ENCODE measurements around the gene HTR5A. TPM values are rescaled to one million over a fixed set of nuclear protein-coding genes. Genes with fewer than 3 reads are reported as not detected.

The HTR5A gene
- total and polyA plus RNA-seq, 5 donors: not detected

DNA sequence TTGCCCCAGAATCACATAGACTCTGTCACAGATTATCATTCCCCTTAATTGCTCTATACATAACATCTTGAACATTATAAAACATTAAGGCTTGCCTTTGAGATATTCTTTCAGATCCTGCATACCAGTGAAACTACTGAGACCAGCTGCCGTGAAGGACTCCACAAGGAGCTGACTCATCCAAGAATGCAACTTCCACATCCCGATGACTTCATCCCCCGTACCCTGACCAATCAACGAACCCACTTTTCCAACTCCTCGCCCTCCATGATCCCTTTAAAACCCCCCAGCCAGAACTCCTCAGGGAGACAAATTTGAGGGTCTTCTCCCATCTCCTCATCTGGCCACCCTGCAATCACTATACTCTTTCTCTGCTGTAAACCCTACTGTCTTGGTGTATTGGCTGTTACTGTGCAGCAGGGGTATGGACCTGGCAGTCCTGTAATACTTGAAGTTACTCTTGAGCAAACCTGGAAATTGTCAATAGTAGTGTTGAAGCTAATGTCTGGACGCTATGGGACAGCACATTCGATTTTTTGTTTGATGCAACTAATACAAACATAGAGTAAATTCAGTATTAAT lies 49.8 kb downstream of the HTR5A start:
- whole genome bisulfite sequencing: 82% methylated on average over 7 of the region's 7 CpGs
- ATAC-seq: no peak
- DNase-seq: no peak
- intact Hi-C loops (cut with DNase I): no loop called here
- Histone ChIP-seq H3K4me3 (ENCODE audit: low read length) (no peak overlapping the region), H3K9me3 (ENCODE audit: control insufficient read depth, low read length) (peaks cover 5% of the 10 kb centered on the region), H3K27me3 (ENCODE audit: control insufficient read depth, insufficient read depth) (peaks cover 3% of the 10 kb centered on the region), H3K4me1 (ENCODE audit: control insufficient read depth, insufficient read depth, low read length) (no peaks in the 10 kb centered on the region), H3K27ac (ENCODE audit: low read length) (no peak overlapping the region)

DNA sequence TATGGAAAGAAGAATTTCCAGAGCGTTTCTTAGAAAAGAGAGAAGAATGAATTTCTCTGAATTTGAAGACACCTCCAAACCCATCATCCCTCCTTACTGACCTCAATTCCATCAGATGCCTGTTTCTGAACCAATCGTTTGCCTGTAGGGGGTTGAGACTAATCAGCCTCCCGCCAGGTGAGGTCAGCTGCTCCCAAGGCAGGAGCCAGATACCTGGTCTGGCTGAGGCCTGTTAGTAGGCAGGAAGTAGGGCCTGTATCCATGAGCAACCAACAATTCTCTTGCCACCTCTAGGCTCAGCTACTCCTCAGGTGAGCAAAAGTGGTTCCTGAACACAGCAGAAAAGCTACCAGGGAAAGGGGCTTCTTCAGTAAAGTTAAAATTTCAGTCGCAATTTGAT lies 50.3 kb downstream of the HTR5A start:
- ATAC-seq: no peak
- Histone ChIP-seq H3K9me3 (ENCODE audit: control insufficient read depth, low read length) (peaks cover 5% of the 10 kb centered on the region), H3K27ac (ENCODE audit: low read length) (no peak overlapping the region), H3K27me3 (ENCODE audit: control insufficient read depth, insufficient read depth) (peaks cover 3% of the 10 kb centered on the region), H3K4me3 (ENCODE audit: low read length) (no peak overlapping the region), H3K4me1 (ENCODE audit: control insufficient read depth, insufficient read depth, low read length) (no peaks in the 10 kb centered on the region)
- intact Hi-C loops (cut with DNase I): no loop called here
- 82% methylated on average over 4 of the region's 4 CpGs for WGBS
- no peak for DNase-seq

DNA sequence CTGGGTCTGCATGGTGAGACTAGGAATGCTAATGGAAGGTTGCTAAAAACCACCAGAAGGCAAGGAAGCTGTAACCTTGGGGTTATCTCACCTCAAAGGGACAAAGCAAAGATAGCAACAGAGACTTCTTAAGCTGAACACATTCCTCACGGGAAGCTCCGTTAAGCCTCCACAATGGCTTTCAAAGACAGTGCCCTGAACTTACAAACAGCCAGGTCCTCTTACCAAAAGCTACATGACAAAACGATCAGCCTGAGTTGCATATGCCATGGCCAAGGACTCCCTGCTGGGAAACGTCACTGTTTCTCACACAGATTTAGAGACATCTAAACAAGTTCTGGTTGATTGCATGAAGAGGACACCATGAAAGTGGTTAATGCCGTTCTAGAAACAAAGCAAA lies 52.7 kb downstream of the HTR5A start:
- Histone ChIP-seq H3K4me1 (ENCODE audit: control insufficient read depth, insufficient read depth, low read length) (no peaks in the 10 kb centered on the region), H3K27ac (ENCODE audit: low read length) (no peak overlapping the region), H3K27me3 (ENCODE audit: control insufficient read depth, insufficient read depth) (peaks cover 3% of the 10 kb centered on the region), H3K9me3 (ENCODE audit: control insufficient read depth, low read length) (peaks cover 5% of the 10 kb centered on the region), H3K4me3 (ENCODE audit: low read length) (no peak overlapping the region)
- intact Hi-C loops (cut with DNase I): no loop called here
- ATAC-seq: no peak
- DNase-seq: no peak
- 22% methylated on average over 5 of the region's 5 CpGs for WGBS

GRCh38 chr7:155123413-155123812 lies 53.3 kb downstream of the HTR5A start:
- DNase-seq (no peak), ATAC-seq (no peak)

DNA sequence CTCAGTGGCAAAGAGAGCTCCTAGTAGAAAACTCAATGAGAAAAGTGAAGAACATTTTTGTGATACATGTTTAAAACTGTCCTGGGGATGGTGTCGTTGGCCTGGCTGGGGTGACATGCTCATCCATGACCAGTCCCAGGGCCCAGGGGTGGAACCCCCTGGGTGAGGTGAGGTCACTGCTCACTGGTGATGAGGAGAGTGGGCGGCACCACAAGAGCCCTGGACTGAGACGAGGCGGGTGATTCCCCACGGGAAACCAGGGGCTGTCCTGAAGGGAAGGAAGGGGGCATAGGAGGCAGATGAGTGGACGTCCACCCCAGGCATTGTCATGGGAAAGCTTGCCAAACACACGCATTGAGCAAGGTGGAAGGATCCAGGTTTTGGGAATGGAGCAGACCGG lies 54.6 kb downstream of the HTR5A start:
- WGBS: 74% methylated on average over 8 of the region's 8 CpGs

More at GRCh38 chr7:155123413-155123812, 53.3 kb downstream of the HTR5A start:
- peaks cover 3% of the 10 kb centered on the region for H3K27me3 ChIP-seq (ENCODE audit: control insufficient read depth, insufficient read depth)
- no peak overlapping the region for H3K27ac ChIP-seq (ENCODE audit: low read length)
- intact Hi-C loops (cut with DNase I): no loop called here
- no peak overlapping the region for H3K4me3 ChIP-seq (ENCODE audit: low read length)
- peaks cover 5% of the 10 kb centered on the region for H3K9me3 ChIP-seq (ENCODE audit: control insufficient read depth, low read length)
- H3K4me1 ChIP-seq (ENCODE audit: control insufficient read depth, insufficient read depth, low read length): no peaks in the 10 kb centered on the region
- 67% methylated on average over 1 of the region's 1 CpG for WGBS

GRCh38 chr7:155129186-155129585 lies 59.1 kb downstream of the HTR5A start:
- H3K4me3 ChIP-seq (ENCODE audit: low read length): no peak overlapping the region
- no peaks in the 10 kb centered on the region for H3K9me3 ChIP-seq (ENCODE audit: control insufficient read depth, low read length)
- DNase-seq: no peak
- intact Hi-C loops (cut with DNase I): no loop called here
- no peak overlapping the region for H3K27ac ChIP-seq (ENCODE audit: low read length)
- H3K27me3 ChIP-seq (ENCODE audit: control insufficient read depth, insufficient read depth): no peaks in the 10 kb centered on the region
- 91% methylated on average over 10 of the region's 10 CpGs for WGBS
- no peak for ATAC-seq
- H3K4me1 ChIP-seq (ENCODE audit: control insufficient read depth, insufficient read depth, low read length): no peaks in the 10 kb centered on the region

More for the DNA sequence above, 54.6 kb downstream of the HTR5A start:
- no peaks in the 10 kb centered on the region for H3K4me1 ChIP-seq (ENCODE audit: control insufficient read depth, insufficient read depth, low read length)
- no peak overlapping the region for H3K27ac ChIP-seq (ENCODE audit: low read length)
- intact Hi-C loops (cut with DNase I): no loop called here
- peaks cover 3% of the 10 kb centered on the region for H3K27me3 ChIP-seq (ENCODE audit: control insufficient read depth, insufficient read depth)
- H3K9me3 ChIP-seq (ENCODE audit: control insufficient read depth, low read length): peaks cover 3% of the 10 kb centered on the region
- H3K4me3 ChIP-seq (ENCODE audit: low read length): no peak overlapping the region
- ATAC-seq: no peak
- no peak for DNase-seq

DNA sequence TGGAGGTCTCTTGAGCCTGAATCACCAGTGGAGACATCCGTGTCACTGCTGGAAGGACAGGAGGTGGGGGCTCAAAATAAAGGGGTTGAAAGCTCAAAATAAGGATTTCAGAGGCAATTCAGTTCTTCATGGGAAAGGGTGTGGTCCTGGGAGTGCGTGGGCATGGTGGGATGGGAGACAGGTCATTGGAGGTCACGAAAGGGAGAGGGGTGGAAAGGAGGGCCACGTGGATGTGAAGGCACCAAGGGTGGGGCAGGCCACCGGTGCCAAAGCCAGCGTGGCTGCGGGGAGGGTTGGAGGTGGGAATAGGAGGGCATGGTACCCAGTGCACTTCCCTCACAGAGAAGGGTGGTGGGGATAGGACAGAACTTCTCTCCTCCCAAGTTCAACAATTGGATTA lies 59.7 kb downstream of the HTR5A start:
- H3K4me1 ChIP-seq (ENCODE audit: control insufficient read depth, insufficient read depth, low read length): no peaks in the 10 kb centered on the region

GRCh38 chr7:155130493-155130892 lies 60.4 kb downstream of the HTR5A start:
- no peak overlapping the region for H3K27ac ChIP-seq (ENCODE audit: low read length)

More for the DNA sequence above, 59.7 kb downstream of the HTR5A start:
- H3K9me3 ChIP-seq (ENCODE audit: control insufficient read depth, low read length): no peaks in the 10 kb centered on the region
- WGBS: 77% methylated on average over 7 of the region's 7 CpGs
- DNase-seq (no peak), ATAC-seq (no peak)
- intact Hi-C loops (cut with DNase I): no loop called here
- no peak overlapping the region for H3K4me3 ChIP-seq (ENCODE audit: low read length)
- H3K27me3 ChIP-seq (ENCODE audit: control insufficient read depth, insufficient read depth): no peaks in the 10 kb centered on the region
- no peak overlapping the region for H3K27ac ChIP-seq (ENCODE audit: low read length)

GRCh38 chr7:155131090-155131489 lies 61.0 kb downstream of the HTR5A start:
- Histone ChIP-seq H3K27ac (ENCODE audit: low read length) (no peak overlapping the region), H3K4me3 (ENCODE audit: low read length) (no peak overlapping the region), H3K4me1 (ENCODE audit: control insufficient read depth, insufficient read depth, low read length) (no peaks in the 10 kb centered on the region), H3K9me3 (ENCODE audit: control insufficient read depth, low read length) (no peaks in the 10 kb centered on the region), H3K27me3 (ENCODE audit: control insufficient read depth, insufficient read depth) (no peaks in the 10 kb centered on the region)
- ATAC-seq (no peak), DNase-seq (no peak)
- intact Hi-C loops (cut with DNase I): no loop called here
- WGBS: 88% methylated on average over 13 of the region's 13 CpGs

More at GRCh38 chr7:155130493-155130892, 60.4 kb downstream of the HTR5A start:
- Histone ChIP-seq H3K4me3 (ENCODE audit: low read length) (no peak overlapping the region), H3K9me3 (ENCODE audit: control insufficient read depth, low read length) (no peaks in the 10 kb centered on the region), H3K4me1 (ENCODE audit: control insufficient read depth, insufficient read depth, low read length) (no peaks in the 10 kb centered on the region), H3K27me3 (ENCODE audit: control insufficient read depth, insufficient read depth) (no peaks in the 10 kb centered on the region)
- DNase-seq (no peak), ATAC-seq (peak in 1 of 2 donors; percentile 48)
- 95% methylated on average over 14 of the region's 14 CpGs for WGBS
- intact Hi-C loops (cut with DNase I): no loop called here

- Histone ChIP-seq H3K4me1 (ENCODE audit: control insufficient read depth, insufficient read depth, low read length) (no peaks in the 10 kb centered on the region), H3K27me3 (ENCODE audit: control insufficient read depth, insufficient read depth) (no peaks in the 10 kb centered on the region), H3K4me3 (ENCODE audit: low read length) (no peak overlapping the region), H3K9me3 (ENCODE audit: control insufficient read depth, low read length) (no peaks in the 10 kb centered on the region), H3K27ac (ENCODE audit: low read length) (no peak overlapping the region)
- DNase-seq (no peak), ATAC-seq (no peak)
- intact Hi-C loops (cut with DNase I): no loop called here
- 88% methylated on average over 9 of the region's 9 CpGs for WGBS
Measured at GRCh38 chr7:155132431-155132830, 62.3 kb downstream of the HTR5A start.

DNA sequence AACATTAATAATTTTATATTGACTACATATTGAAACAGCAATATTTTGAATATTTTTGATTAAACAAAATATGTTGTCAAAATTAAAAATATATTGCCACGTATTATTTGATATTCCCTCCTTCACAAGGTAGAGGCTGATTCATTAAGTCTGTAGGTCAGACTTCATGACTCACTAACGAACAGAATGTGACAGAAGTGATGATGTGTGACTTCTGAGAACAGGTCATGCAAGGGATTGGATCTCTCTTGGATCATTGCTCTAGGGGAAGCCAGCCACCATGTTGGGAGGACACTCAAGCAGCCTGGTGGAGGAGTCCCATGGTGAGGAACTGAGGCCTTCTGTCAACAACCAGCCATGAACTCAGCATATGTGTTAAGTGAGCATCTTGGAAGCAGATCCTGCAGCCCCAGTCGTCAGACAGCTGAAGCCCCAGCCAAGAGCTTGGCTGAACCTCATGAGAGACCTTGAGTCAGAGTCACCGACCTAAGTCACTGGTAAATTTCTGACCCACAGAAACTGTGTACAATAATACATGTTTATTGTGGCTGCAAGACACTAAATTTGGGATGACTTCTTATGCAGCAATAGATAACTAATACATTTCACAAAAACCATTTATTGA lies 66.6 kb downstream of the HTR5A start:
- no peak overlapping the region for H3K27ac ChIP-seq (ENCODE audit: low read length)
- intact Hi-C loops (cut with DNase I): no loop called here
- DNase-seq (no peak), ATAC-seq (no peak)
- 54% methylated on average over 4 of the region's 4 CpGs for WGBS
- H3K4me3 ChIP-seq (ENCODE audit: low read length): no peak overlapping the region
- no peaks in the 10 kb centered on the region for H3K27me3 ChIP-seq (ENCODE audit: control insufficient read depth, insufficient read depth)
- H3K9me3 ChIP-seq (ENCODE audit: control insufficient read depth, low read length): no peaks in the 10 kb centered on the region
- H3K4me1 ChIP-seq (ENCODE audit: control insufficient read depth, insufficient read depth, low read length): no peaks in the 10 kb centered on the region
